Thymus (tissue), 11 donors: ENCODE results near the gene BCAS4. TPM values are rescaled to one million over a fixed set of nuclear protein-coding genes. Genes with fewer than 3 reads are reported as not detected.

Experiments
- DNase-seq, 9 donors: peaks; one replicate each; pipeline ENCODE4 v3.0.0-alpha.2; 2013; ENCODE audit warnings: low spot score in 9 of 9, low read depth in 6 of 9, missing footprints in 1 of 9
- H3K27ac ChIP-seq, 2 donors: one replicate each; pipeline ENCODE4 v1.5.1; 2013; ENCODE audit warnings: control low read depth in 1 of 2, low read depth in 1 of 2, low read length in 1 of 2, mild to moderate bottlenecking in 1 of 2, moderate library complexity in 1 of 2
- H3K27me3 ChIP-seq, 2 donors: one replicate each; pipeline ENCODE4 v1.5.1; 2013; ENCODE audit warnings: low read length in 1 of 2; ENCODE audit not compliant: control insufficient read depth in 2 of 2, insufficient read depth in 1 of 2
- H3K36me3 ChIP-seq, 2 donors: one replicate each; pipeline ENCODE4 v1.5.1; 2013; ENCODE audit warnings: low read length in 1 of 2, mild to moderate bottlenecking in 1 of 2, moderate library complexity in 1 of 2; ENCODE audit not compliant: control insufficient read depth in 2 of 2, insufficient read depth in 2 of 2
- H3K4me1 ChIP-seq, 2 donors: one replicate each; pipeline ENCODE4 v1.5.1; 2013; ENCODE audit warnings: low read length in 2 of 2; ENCODE audit not compliant: control insufficient read depth in 2 of 2, insufficient read depth in 2 of 2
- H3K4me3 ChIP-seq, 2 donors: one replicate each; pipeline ENCODE4 v1.5.1; 2013; ENCODE audit warnings: low read length in 2 of 2, control low read depth in 1 of 2, mild to moderate bottlenecking in 1 of 2
- H3K9me3 ChIP-seq, 2 donors: one replicate each; pipeline ENCODE4 v1.5.1; 2013; ENCODE audit warnings: low read length in 1 of 2, mild to moderate bottlenecking in 1 of 2; ENCODE audit not compliant: control insufficient read depth in 2 of 2, insufficient read depth in 1 of 2
- WGBS: extraction: QIAGEN DNeasy Blood & Tissue Kit; methylation state at CpG from one replicate; pipeline ENCODE4 v1.1.7; 2013; 5-methylcytosine and 5-hydroxymethylcytosine counted together
- polyA plus RNA-seq: library from polyadenylated mRNA; stranded (reverse); fragments of 200-250 nt; gene quantifications from one replicate; pipeline ENCODE4 v1.2.3, GENCODE V29; 2013
- total RNA-seq: library from RNA; stranded (reverse); fragments of 120-200 nt; gene quantifications from one replicate; pipeline ENCODE4 v1.2.4, GENCODE V29; 2013
- donor health status: healthy.

The BCAS4 gene
- total and polyA plus RNA-seq, 2 donors, result 14.5 to 17.5 TPM

DNA sequence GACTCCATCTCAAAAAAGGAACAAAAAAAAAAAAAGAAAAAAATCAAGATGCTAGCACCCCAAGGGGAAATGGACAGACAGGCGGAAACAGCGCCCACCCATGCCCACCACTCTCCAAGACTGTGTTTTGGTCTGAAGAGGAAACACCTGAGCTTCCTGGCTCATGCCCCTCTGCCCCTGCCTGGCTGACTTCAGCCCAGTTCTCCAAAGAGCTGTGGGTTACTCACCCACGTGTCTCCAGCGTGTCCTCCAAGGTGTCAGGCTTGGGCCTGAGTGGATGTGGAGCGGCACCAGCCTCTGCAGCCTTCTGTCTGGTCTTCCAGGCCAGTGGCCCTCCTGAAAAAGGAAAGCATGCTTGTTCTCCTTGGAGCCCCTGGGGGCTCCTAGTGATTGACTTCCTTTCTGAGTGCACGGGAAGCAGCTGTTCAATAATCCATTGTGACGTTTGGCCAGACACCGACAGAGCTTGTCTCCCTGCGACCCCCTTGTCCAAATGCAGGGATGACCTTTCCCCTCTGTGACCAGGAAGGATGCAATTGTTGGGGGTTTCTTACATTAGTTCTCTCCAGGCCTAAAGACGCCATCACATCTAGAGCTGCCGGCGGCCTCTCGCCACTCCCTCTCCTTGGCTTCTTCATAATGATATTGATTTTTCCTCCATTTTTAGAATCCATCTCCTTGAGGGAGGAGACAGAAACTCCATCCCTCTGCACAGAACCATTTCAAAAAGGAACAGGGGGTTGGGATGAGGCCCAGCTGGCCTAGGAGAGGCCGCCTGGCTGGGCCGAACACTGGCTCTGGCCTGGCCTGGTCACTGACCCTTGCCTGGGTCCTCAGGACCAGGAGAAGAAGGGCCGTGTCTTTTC is 77.9 kb downstream of the BCAS4 start:
- no peak for DNase-seq
- WGBS, result 73% methylated on average over 16 of the region's 16 CpGs
- Histone ChIP-seq H3K4me1 (no peaks in the 10 kb centered on the region), H3K36me3 (no peaks in the 10 kb centered on the region), H3K4me3 (no peak overlapping the region), H3K27me3 (no peaks in the 10 kb centered on the region), H3K27ac (no peak overlapping the region), H3K9me3 (no peaks in the 10 kb centered on the region)

DNA sequence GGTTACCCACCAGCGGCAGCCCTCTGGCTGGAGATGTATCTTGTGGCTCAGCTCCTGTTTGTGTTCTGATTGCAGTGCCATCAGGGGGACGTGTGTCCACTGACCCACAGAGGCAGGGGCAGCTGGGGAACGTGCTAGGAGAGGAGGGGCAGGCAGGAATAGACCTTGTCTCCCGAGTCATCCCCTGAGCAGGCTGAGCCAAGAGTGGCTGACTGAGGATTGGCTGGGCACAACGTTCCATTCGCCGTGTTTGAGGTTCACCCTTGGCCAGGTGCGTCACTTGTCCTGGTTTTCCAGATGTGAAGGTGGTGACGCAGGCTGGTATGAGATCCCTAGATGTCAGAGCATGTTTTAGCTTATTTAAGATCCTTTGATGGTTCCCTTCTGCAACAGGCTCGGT is 78.7 kb downstream of the BCAS4 start:
- WGBS, result 96% methylated on average over 10 of the region's 10 CpGs
- Histone ChIP-seq H3K4me3 (no peak overlapping the region), H3K36me3 (no peaks in the 10 kb centered on the region), H3K9me3 (no peaks in the 10 kb centered on the region), H3K27ac (no peak overlapping the region), H3K27me3 (no peaks in the 10 kb centered on the region), H3K4me1 (no peaks in the 10 kb centered on the region)
- no peak for DNase-seq

DNA sequence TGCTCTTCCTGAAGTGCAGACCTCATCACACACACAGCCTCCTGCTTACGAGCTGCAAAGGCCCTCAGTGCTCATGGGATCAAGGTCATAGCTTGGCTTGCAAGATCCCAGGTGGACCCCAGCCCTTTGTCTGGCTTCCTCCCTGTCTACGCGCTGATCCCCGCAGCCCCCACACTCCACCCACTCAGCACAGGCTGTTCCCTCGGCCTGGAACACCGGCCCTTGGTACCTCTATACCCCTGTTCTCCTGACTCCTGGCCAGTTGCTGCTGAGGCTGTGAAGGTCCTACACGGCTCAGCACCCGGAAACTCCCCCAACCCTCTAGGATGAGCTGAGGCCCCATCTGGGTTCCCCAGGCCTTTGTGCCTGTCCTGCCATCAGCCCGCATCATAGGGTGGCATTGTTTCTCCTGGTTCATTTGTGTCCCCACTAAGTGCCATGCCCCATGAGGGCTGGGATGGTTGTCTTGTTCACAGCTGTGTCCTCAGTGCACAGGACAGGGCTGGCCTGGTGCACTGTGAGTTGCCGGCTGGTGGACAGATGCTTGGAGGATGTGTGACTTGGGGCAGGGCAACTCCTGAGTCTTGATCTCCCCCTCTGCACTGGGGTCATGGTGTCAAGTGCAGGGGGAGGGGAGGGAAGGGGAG is 79.4 kb downstream of the BCAS4 start:
- no peaks in the 10 kb centered on the region for H3K36me3 ChIP-seq
- no peak for DNase-seq
- H3K9me3 ChIP-seq, result no peaks in the 10 kb centered on the region
- no peaks in the 10 kb centered on the region for H3K27me3 ChIP-seq
- H3K27ac ChIP-seq, result no peak overlapping the region
- H3K4me1 ChIP-seq, result no peaks in the 10 kb centered on the region
- H3K4me3 ChIP-seq, result no peak overlapping the region
- 96% methylated on average over 10 of the region's 10 CpGs for WGBS

DNA sequence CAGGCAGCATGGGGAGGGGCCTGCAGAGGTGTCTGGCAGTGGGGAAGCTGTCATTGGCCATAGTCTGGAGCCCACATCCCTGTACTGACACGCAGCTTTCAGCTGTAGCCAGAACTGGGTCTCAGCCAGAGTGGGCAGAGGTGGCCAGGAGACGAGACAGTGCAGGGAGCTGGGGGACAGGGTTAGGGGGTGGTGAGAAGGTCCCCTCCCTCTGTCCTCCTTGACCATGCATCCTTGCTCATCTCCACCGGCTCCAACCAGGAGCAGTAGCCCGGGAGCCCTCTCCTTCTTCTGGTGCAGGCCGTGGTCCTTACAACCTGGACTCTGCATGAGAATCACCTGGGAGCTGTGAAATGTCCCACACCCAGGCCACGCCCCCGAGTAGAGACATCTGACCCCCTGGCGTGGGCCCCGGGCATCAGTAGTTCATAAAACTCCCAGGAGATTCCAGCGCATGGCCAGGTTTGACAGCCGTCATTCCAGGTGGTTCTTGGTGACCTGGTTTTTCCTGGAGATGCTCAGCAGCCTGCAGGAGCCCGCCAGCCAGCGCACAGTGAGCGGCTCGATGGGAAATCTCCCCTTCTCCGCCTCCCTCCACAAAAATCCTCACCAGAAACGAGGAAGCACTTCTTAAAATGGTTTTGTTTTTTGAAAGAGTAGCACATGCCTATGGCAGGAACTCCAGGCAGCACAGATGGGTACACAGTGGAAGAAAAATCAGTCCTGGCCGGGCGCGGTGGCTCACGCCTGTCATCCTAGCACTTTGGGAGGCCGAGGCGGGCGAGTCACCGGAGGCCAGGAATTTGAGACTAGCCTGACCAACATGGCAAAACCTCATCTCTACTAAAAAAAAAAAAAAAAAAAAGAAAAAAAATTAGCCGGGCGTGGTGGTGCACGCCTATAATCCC is 80.2 kb downstream of the BCAS4 start:
- Histone ChIP-seq H3K36me3 (no peaks in the 10 kb centered on the region), H3K9me3 (no peaks in the 10 kb centered on the region), H3K27ac (no peak overlapping the region), H3K4me3 (no peak overlapping the region), H3K27me3 (no peaks in the 10 kb centered on the region), H3K4me1 (no peaks in the 10 kb centered on the region)
- DNase-seq, result no peak
- WGBS, result 91% methylated on average over 28 of the region's 28 CpGs

DNA sequence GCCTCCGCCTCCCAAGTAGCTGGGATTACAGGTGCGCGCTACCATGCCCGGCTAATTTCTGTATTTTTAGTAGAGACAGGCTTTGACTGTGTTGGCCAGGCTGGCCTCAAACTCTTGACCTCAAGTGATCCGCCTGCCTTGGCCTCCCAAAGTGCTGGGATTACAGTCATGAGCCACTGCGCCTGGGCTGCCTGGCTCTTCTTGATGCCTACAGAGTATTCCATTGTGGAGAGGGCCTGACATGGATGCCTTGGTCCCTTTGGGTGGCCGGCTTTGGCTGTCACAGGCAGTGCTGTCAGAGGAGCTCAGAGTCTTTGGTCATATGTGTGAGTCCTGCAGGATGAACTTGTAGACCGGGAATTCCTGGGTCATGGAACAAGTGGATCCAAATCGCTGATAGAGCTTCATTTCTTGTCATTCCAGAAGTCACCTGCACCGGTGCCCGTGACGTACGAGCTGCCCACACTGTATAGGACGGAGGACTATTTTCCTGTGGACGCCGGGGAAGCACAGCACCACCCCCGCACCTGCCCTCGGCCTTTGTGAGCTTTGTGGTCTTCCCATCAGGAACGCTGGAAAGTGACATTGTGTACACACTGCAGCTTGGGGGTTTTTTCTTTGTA is 81.3 kb downstream of the BCAS4 start:
- 98% methylated on average over 19 of the region's 19 CpGs for WGBS
- Histone ChIP-seq H3K36me3 (no peaks in the 10 kb centered on the region), H3K27me3 (no peaks in the 10 kb centered on the region), H3K27ac (no peak overlapping the region), H3K4me3 (no peak overlapping the region), H3K9me3 (no peaks in the 10 kb centered on the region), H3K4me1 (no peaks in the 10 kb centered on the region)
- no peak for DNase-seq

DNA sequence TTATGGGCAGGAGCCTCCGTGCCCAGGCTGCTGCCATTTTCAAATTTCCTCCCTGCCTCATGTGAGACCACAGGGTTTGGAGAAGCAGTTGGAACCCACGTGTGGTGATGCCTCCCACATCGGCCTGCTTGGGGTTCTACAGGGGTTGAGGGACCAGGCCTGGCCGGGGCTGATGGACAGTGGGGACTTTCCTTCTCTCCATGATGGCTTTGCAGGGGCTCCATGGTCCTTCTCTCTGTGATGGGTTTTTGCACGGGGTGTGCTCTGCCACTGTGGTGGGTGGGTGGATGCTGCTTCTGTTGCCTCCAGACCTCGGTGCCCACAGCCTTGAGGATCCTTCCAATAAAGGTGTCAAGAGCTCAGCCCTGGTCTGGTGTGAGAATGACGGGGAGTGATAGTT is 82.0 kb downstream of the BCAS4 start:
- H3K9me3 ChIP-seq, result no peaks in the 10 kb centered on the region
- H3K36me3 ChIP-seq, result no peaks in the 10 kb centered on the region
- H3K27me3 ChIP-seq, result no peaks in the 10 kb centered on the region
- H3K27ac ChIP-seq, result no peak overlapping the region
- no peaks in the 10 kb centered on the region for H3K4me1 ChIP-seq
- H3K4me3 ChIP-seq, result no peak overlapping the region
- DNase-seq, result no peak
- WGBS, result 94% methylated on average over 7 of the region's 7 CpGs

DNA sequence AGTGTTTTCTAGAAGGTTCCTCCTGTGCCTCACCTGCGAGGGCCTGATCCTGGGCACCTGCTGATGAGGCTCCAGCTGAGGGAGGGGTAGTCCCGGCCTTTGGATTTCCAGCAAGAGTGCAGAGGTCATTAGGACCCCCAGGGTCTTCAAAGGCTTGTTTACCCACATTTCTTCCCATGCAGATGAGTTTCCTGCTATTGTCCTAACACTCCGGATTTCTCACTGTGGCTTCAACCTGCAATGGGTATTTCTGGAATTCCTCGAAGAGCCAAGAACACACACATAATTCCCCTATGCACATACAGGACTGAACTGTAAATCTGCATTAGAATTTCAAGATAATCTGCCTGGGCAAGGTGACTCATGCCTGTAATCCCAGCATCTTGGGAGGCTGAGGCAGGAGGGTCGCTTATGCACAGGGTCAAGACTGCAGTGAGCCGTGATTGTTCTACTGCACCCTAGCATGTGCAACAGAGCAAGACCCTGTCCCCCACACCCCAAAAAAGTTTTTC is 82.4 kb downstream of the BCAS4 start:
- WGBS, result 86% methylated on average over 6 of the region's 6 CpGs
- Histone ChIP-seq H3K9me3 (no peaks in the 10 kb centered on the region), H3K27me3 (no peaks in the 10 kb centered on the region), H3K27ac (no peak overlapping the region), H3K4me3 (no peak overlapping the region), H3K4me1 (no peaks in the 10 kb centered on the region), H3K36me3 (no peaks in the 10 kb centered on the region)
- no peak for DNase-seq

DNA sequence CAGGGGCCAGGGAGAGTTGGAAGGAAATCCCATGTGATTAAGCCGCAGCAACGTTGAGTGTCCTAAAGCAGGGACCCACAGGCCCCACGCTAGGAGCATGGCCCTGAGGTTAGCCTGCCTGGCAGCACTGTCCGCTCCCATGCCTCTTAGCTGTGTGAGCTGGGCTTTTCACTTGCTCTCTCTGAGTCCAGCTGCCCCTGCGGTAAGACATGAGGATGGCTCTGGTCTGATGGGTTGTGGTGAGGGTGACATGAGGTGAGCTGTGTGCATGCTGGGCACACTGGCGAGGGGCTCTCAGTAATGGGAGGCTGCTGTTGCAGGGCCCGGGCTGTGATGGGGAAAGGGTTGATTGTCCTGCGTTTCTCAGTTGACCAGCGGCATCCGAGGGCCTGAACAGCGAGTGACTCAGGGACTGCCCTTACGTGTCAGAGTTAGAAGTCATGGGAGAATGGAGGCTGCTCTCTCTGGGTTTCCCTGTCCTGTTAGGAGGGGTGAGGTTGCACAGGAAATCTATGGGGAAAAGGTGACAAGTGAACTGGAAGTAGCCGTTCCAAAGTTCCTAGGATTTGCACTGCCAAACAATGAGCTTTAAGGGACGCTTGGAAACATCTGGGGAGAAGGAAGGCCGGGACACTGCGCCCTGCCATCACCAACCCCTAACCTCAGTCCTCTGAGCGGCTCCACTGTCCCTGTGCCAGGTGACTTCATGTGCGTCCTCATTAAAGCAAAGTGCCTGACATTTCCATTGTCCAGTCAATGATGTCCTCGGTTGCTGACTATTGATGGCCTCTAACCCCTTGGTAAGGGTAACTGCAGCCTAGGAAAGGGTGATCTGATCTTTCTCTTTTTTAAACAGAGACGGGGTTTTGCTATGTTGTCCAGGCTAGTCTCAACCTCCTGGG is 85.0 kb downstream of the BCAS4 start:
- no peak for DNase-seq
- peak overlapping the region in 1 of 2 donors; percentile 5 for H3K27ac ChIP-seq

More for the DNA sequence above, 85.0 kb downstream of the BCAS4 start:
- WGBS, result 96% methylated on average over 20 of the region's 20 CpGs
- no peaks in the 10 kb centered on the region for H3K27me3 ChIP-seq
- no peak overlapping the region for H3K4me3 ChIP-seq
- H3K4me1 ChIP-seq, result peaks cover 0 to under 1% of the 10 kb centered on the region in 2 donors
- H3K9me3 ChIP-seq, result no peaks in the 10 kb centered on the region
- no peaks in the 10 kb centered on the region for H3K36me3 ChIP-seq
